VCaP (cell line): ENCODE measurements around the gene ADSL.
A peak's percentile ranks its signal among the peaks of the same experiment; 100 is the strongest.

Experiments used
- H3K27ac ChIP-seq: fragments of 450-650 bp; 2 replicates; pipeline ENCODE4 v1.5.1; 2017
- CTCF ChIP-seq: fragments of 450-650 bp; conservative IDR thresholded peaks from 2 replicates; pipeline ENCODE4 v1.5.1; 2017; ENCODE audit warnings: mild to moderate bottlenecking, moderate library complexity

ADSL gene

GRCh38 chr22:40388231-40388630, 41.9 kb downstream of the ADSL start:
- peak overlapping the region; percentile 86 for H3K27ac ChIP-seq
- no peak for TF ChIP-seq CTCF

DNA sequence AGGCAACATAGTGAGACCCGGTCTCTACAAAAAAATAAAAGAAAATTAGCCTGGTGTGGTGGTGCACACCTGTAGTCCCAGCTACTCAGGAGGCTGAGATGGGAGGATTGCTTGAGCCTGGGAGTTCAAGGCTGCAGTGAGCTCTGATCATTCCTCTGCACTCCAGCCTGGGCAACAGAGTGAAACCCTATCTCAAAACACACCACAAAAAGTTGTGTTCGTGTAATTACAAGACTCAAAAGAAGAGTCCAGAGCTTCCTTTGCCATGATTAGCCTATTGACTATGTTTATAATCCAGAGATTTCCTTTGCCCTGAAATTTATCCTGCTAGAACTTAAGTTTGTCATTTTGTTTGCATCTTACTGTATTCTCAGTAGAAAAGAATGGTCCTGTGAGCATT, 45.1 kb downstream of the ADSL start:
- no peak for TF ChIP-seq CTCF
- no peak overlapping the region for H3K27ac ChIP-seq

GRCh38 chr22:40392618-40393017, 46.3 kb downstream of the ADSL start:
- TF ChIP-seq CTCF, result no peak
- no peak overlapping the region for H3K27ac ChIP-seq

GRCh38 chr22:40394607-40395006, 48.3 kb downstream of the ADSL start:
- TF ChIP-seq CTCF, result no peak
- peak overlapping the region; percentile 96 for H3K27ac ChIP-seq

- peak overlapping the region; percentile 96 for H3K27ac ChIP-seq
- no peak for TF ChIP-seq CTCF
Observed at GRCh38 chr22:40395607-40396006, 49.3 kb downstream of the ADSL start.

- no peak for TF ChIP-seq CTCF
- H3K27ac ChIP-seq, result peak overlapping the region; percentile 96
Observed at GRCh38 chr22:40396882-40397281, 50.6 kb downstream of the ADSL start.

GRCh38 chr22:40397396-40397795, 51.1 kb downstream of the ADSL start:
- H3K27ac ChIP-seq, result peak overlapping the region; percentile 96

More at GRCh38 chr22:40397396-40397795, 51.1 kb downstream of the ADSL start:
- TF ChIP-seq CTCF, result no peak
